ENCODE results near the gene TMEM256. TPM values are rescaled to one million over a fixed set of nuclear protein-coding genes. Genes with fewer than 3 reads are reported as not detected.

The TMEM256 gene
- total RNA-seq, 4 donors from 2014 or later = 88.3 to 121 (median 103) TPM

GRCh38 chr17:7431231-7431630 lies 27.3 kb upstream of the TMEM256 start:
- no peak for TF ChIP-seq CTCF (IDR thresholded peaks at IDR 0.05)
- no peak for TF ChIP-seq POLR2A (IDR thresholded peaks at IDR 0.05)
- no peak for TF ChIP-seq EP300 (IDR thresholded peaks at IDR 0.05)
- no peak overlapping the region for H3K4me3 ChIP-seq
- DNase-seq (ENCODE audit: low spot score in 2 of 2) = no peak
- H3K9me3 ChIP-seq = no peaks in the 10 kb centered on the region
- 80 to 89% methylated on average over 1 of the region's 1 CpG for WGBS, 2 donors
- H3K4me1 ChIP-seq = peaks cover 0 to 13% (median 3%) of the 10 kb centered on the region in 4 donors
- no peak overlapping the region for H3K27ac ChIP-seq
- H3K27me3 ChIP-seq = peaks cover 0 to 6% of the 10 kb centered on the region in 2 donors
- H3K36me3 ChIP-seq = no peaks in the 10 kb centered on the region

GRCh38 chr17:7429722-7430121 lies 25.8 kb upstream of the TMEM256 start:
- H3K27me3 ChIP-seq = no peaks in the 10 kb centered on the region
- no peak overlapping the region for H3K4me3 ChIP-seq
- H3K27ac ChIP-seq = no peak overlapping the region
- H3K4me1 ChIP-seq = peaks cover 0 to under 1% (median 0%) of the 10 kb centered on the region in 4 donors
- WGBS, 2 donors = 88 to 90% methylated on average over 9 to 10 of the region's 10 CpGs
- no peak for TF ChIP-seq CTCF (IDR thresholded peaks at IDR 0.05)
- no peak for TF ChIP-seq POLR2A (IDR thresholded peaks at IDR 0.05)
- no peak for TF ChIP-seq EP300 (IDR thresholded peaks at IDR 0.05)
- no peaks in the 10 kb centered on the region for H3K9me3 ChIP-seq
- no peaks in the 10 kb centered on the region for H3K36me3 ChIP-seq
- no peak for DNase-seq (ENCODE audit: low spot score in 2 of 2)

- Histone ChIP-seq H3K4me3 (no peak within 1 kb of the TSS), H3K4me1 (no peaks in the 10 kb centered on the region), H3K27me3 (no peaks in the 10 kb centered on the region), H3K9me3 (no peaks in the 10 kb centered on the region), H3K27ac (no peak within 1 kb of the TSS), H3K36me3 (no peaks in the 10 kb centered on the region)
- DNase-seq (ENCODE audit: low spot score in 2 of 2) = no peak
- TF ChIP-seq EP300 (IDR thresholded peaks at IDR 0.05) (no peak), CTCF (IDR thresholded peaks at IDR 0.05) (no peak), POLR2A (IDR thresholded peaks at IDR 0.05) (no peak)
- WGBS, 2 donors = 68 to 73% methylated on average over 5 of the region's 5 CpGs
These were observed 24.7 kb upstream of the TMEM256 start, which contains the start of gene SPEM3 for GRCh38 chr17:7428557-7428956. Gene SPEM3 (plus strand): TSS chr17:7428857. CDS start chr17:7428903, 46 bp downstream.

GRCh38 chr17:7427549-7427948 lies 23.7 kb upstream of the TMEM256 start:
- TF ChIP-seq EP300 (IDR thresholded peaks at IDR 0.05) (no peak), CTCF (IDR thresholded peaks at IDR 0.05) (no peak), POLR2A (IDR thresholded peaks at IDR 0.05) (no peak)
- no peaks in the 10 kb centered on the region for H3K9me3 ChIP-seq
- no peak for DNase-seq (ENCODE audit: low spot score in 2 of 2)
- H3K36me3 ChIP-seq = no peaks in the 10 kb centered on the region
- H3K4me3 ChIP-seq = no peak overlapping the region
- H3K27ac ChIP-seq = no peak overlapping the region
- WGBS, 2 donors = 87 to 91% methylated on average over 7 of the region's 7 CpGs
- H3K27me3 ChIP-seq = no peaks in the 10 kb centered on the region
- no peaks in the 10 kb centered on the region for H3K4me1 ChIP-seq

GRCh38 chr17:7426896-7427489 lies 23.1 kb upstream of the TMEM256 start:
- WGBS, 2 donors = 89 to 90% methylated on average over 28 to 29 of the region's 29 CpGs
- Histone ChIP-seq H3K9me3 (no peaks in the 10 kb centered on the region), H3K36me3 (no peaks in the 10 kb centered on the region), H3K27ac (no peak overlapping the region), H3K4me3 (no peak overlapping the region), H3K4me1 (no peaks in the 10 kb centered on the region), H3K27me3 (no peaks in the 10 kb centered on the region)
- TF ChIP-seq EP300 (IDR thresholded peaks at IDR 0.05) (no peak), CTCF (IDR thresholded peaks at IDR 0.05) (no peak), POLR2A (IDR thresholded peaks at IDR 0.05) (no peak)
- no peak for DNase-seq (ENCODE audit: low spot score in 2 of 2)

All from tibial nerve (tissue), 4 donors.